Left lung (tissue), 10 donors: Measurements from ENCODE around the gene KRT38. TPM values are rescaled to one million over a fixed set of nuclear protein-coding genes. Genes with fewer than 3 reads are reported as not detected.

Experiments used
- ATAC-seq: fragments of 200-7000 bp; cut with Tn5 transposase; one replicate; pipeline ENCODE4 v1.9.1; 2020; ENCODE audit warnings: moderate library complexity
- DNase-seq, 4 donors: peaks; one replicate each; pipeline ENCODE4 v3.0.0-alpha.2; 2013 to 2020
- H3K27ac ChIP-seq, 2 donors: fragments of 200-600 bp; sonication (generic) in 1 of 2; one replicate each; pipeline versions ENCODE4 v1.5.0 to v1.8.0; 2020 to 2021
- H3K27me3 ChIP-seq, 2 donors: fragments of 200-600 bp; sonication (generic) in 1 of 2; one replicate each; pipeline versions ENCODE4 v1.5.0 to v1.8.0; 2020 to 2021
- H3K36me3 ChIP-seq, 2 donors: fragments of 200-600 bp; sonication (generic) in 1 of 2; one replicate each; pipeline versions ENCODE4 v1.5.0 to v1.8.0; 2020 to 2021
- H3K4me1 ChIP-seq, 2 donors: fragments of 200-600 bp; one replicate each; pipeline ENCODE4 v1.8.0; 2021
- H3K4me3 ChIP-seq, 2 donors: fragments of 200-600 bp; sonication (generic) in 1 of 2; one replicate each; pipeline versions ENCODE4 v1.5.0 to v1.8.0; 2020 to 2021; ENCODE audit warnings: mild to moderate bottlenecking in 1 of 2
- H3K9me3 ChIP-seq, 2 donors: fragments of 200-600 bp; sonication (generic) in 1 of 2; one replicate each; pipeline versions ENCODE4 v1.5.0 to v1.8.0; 2020 to 2021
- CTCF ChIP-seq, 2 donors: fragments of 200-600 bp; sonication (generic) in 1 of 2; IDR thresholded peaks; one replicate each; pipeline versions ENCODE4 v1.5.0 to v1.8.0; 2021; ENCODE audit warnings: antibody characterized with exemption in 2 of 2
- intact Hi-C, 2 donors: fragments of 100-400 bp; cut with DNase I; formaldehyde crosslinking; loops; one replicate each; pipeline versions ENCODE4 v1.11.2 to v1.14.2; 2022
- polyA plus RNA-seq, 6 donors: library from polyadenylated mRNA; unstranded; fragments of 120-200 nt; gene quantifications; one replicate each; pipeline ENCODE4 v1.2.1, GENCODE V29; 2013; ENCODE audit not compliant: insufficient read length in 6 of 6
- total RNA-seq, 2 donors: library from RNA; stranded (reverse); fragmentation: NEBNext Ultra II Directional; extraction: Animal tissue kit (Norgen Biotek cat#: 25700); gene quantifications; one replicate each; pipeline ENCODE4 v1.2.1, GENCODE V29; 2021
- donor health status: DM: no; HTN: yes; CAD: no.
- donor health status: DM: no; HTN: no; CAD: no.

Gene KRT38
- total and polyA plus RNA-seq, 8 donors = not detected

- intact Hi-C loops = no loop called here
- DNase-seq (no peak), ATAC-seq (no peak)
- TF ChIP-seq CTCF (IDR thresholded peaks at IDR 0.05) = no peak
- Histone ChIP-seq H3K36me3 (no peaks in the 10 kb centered on the region), H3K27me3 (no peaks in the 10 kb centered on the region), H3K4me3 (no peak overlapping the region), H3K9me3 (no peaks in the 10 kb centered on the region), H3K27ac (no peak overlapping the region), H3K4me1 (no peaks in the 10 kb centered on the region)
Observed at GRCh38 chr17:41394254-41394996, 46.4 kb downstream of the KRT38 start.

- Histone ChIP-seq H3K4me1 (no peaks in the 10 kb centered on the region), H3K4me3 (no peak overlapping the region), H3K27me3 (no peaks in the 10 kb centered on the region), H3K36me3 (no peaks in the 10 kb centered on the region), H3K27ac (no peak overlapping the region), H3K9me3 (no peaks in the 10 kb centered on the region)
- intact Hi-C loops = no loop called here
- ATAC-seq (no peak), DNase-seq (no peak)
- no peak for TF ChIP-seq CTCF (IDR thresholded peaks at IDR 0.05)
Observed at GRCh38 chr17:41393826-41394225, 47.0 kb downstream of the KRT38 start.

DNA sequence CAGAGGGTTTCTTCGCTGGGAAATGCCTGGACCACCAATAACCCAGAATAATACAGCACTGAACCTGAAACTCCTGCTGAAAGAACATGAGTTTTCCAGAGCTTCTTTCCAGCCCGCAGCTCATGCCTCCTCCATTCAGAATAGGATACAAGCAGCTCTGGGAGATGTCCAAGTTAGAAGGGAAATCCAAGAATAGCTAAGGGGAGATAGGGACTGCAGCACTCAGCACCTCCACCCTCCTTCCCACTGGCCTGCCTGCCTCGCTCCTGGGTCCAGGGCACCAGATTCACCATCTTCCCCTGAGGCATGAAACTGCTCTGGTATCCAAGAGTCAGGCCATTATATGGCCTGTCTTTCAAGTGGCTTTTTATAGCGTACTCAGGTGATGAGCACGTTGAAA lies 47.5 kb downstream of the KRT38 start:
- H3K27ac ChIP-seq = no peak overlapping the region
- no peaks in the 10 kb centered on the region for H3K36me3 ChIP-seq
- no peaks in the 10 kb centered on the region for H3K4me1 ChIP-seq
- no peaks in the 10 kb centered on the region for H3K27me3 ChIP-seq
- DNase-seq (no peak), ATAC-seq (no peak)
- TF ChIP-seq CTCF (IDR thresholded peaks at IDR 0.05) = no peak
- H3K4me3 ChIP-seq = no peak overlapping the region
- intact Hi-C loops = no loop called here
- no peaks in the 10 kb centered on the region for H3K9me3 ChIP-seq

DNA sequence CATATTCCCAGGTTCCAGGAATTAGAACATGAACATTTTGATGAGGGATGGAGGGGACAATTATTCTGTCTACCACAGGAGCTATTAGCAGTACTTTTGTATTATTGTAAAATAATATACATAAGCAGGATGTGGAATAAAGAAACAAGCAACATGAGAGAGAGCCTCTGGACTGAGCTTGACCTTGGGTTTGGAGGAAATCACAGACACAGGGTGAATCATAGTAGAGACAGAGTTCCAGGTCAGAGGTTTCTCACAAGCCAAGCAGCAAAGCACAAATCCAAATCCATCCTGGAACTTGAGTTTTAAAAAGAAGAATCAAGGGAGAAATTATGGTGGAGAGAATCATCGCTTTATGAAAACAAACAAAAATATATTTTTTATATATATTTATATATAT lies 48.5 kb downstream of the KRT38 start:
- intact Hi-C loops = no loop called here
- H3K27me3 ChIP-seq = no peaks in the 10 kb centered on the region
- TF ChIP-seq CTCF (IDR thresholded peaks at IDR 0.05) = no peak
- DNase-seq (no peak), ATAC-seq (no peak)
- H3K36me3 ChIP-seq = no peaks in the 10 kb centered on the region
- no peaks in the 10 kb centered on the region for H3K4me1 ChIP-seq
- no peak overlapping the region for H3K27ac ChIP-seq
- no peaks in the 10 kb centered on the region for H3K9me3 ChIP-seq
- no peak overlapping the region for H3K4me3 ChIP-seq

GRCh38 chr17:41391535-41391934 lies 49.2 kb downstream of the KRT38 start:
- peaks cover 0 to 6% of the 10 kb centered on the region in 2 donors for H3K9me3 ChIP-seq
- DNase-seq (no peak), ATAC-seq (no peak)
- H3K4me3 ChIP-seq = no peak overlapping the region
- no peaks in the 10 kb centered on the region for H3K4me1 ChIP-seq
- H3K36me3 ChIP-seq = no peaks in the 10 kb centered on the region
- no peaks in the 10 kb centered on the region for H3K27me3 ChIP-seq
- intact Hi-C loops = no loop called here
- no peak overlapping the region for H3K27ac ChIP-seq
- no peak for TF ChIP-seq CTCF (IDR thresholded peaks at IDR 0.05)
